GM21723 (cell line): ENCODE measurements around the gene SP140L.
"Not testable (repeated sequence)": the region's sequence is repeated elsewhere in the genome, so short reads cannot be mapped to it uniquely, and the experiment has no call there.

ENCODE experiments used
- ATAC-seq: cut with Tn5 transposase; IDR thresholded peaks from one replicate; pipeline ENCODE4 v1.9.1; 2021; ENCODE audit warnings: mild to moderate bottlenecking, moderate library complexity; ENCODE audit not compliant: unreplicated experiment

SP140L gene

GRCh38 chr2:230417436-230417835 is 90.4 kb downstream of the SP140L start:
- no peak for ATAC-seq

GRCh38 chr2:230418341-230419016 is 91.5 kb downstream of the SP140L start:
- ATAC-seq, result no peak

- ATAC-seq, result no peak
These were observed 92.2 kb downstream of the SP140L start for GRCh38 chr2:230419181-230419580.

GRCh38 chr2:230422149-230422548 is 95.2 kb downstream of the SP140L start:
- ATAC-seq, result no peak

GRCh38 chr2:230423851-230424458 is 97.0 kb downstream of the SP140L start:
- ATAC-seq, result no peak

- no peak for ATAC-seq
These were observed 98.4 kb downstream of the SP140L start for GRCh38 chr2:230425377-230425776.

- ATAC-seq, result no peak
These were observed 102.5 kb downstream of the SP140L start for GRCh38 chr2:230429513-230429912.

- ATAC-seq, result no peak
These were observed 104.2 kb downstream of the SP140L start for GRCh38 chr2:230430957-230431910.

- no peak for ATAC-seq
These were observed 107.8 kb downstream of the SP140L start for GRCh38 chr2:230434677-230435324.

- no peak for ATAC-seq
These were observed 108.4 kb downstream of the SP140L start for GRCh38 chr2:230435431-230435830.

GRCh38 chr2:230439121-230439520 is 112.1 kb downstream of the SP140L start:
- not testable (repeated sequence) for ATAC-seq

- no peak for ATAC-seq
These were observed 112.6 kb downstream of the SP140L start for GRCh38 chr2:230439590-230439989.

- peak; percentile 53 for ATAC-seq
These were observed 114.4 kb downstream of the SP140L start for GRCh38 chr2:230441227-230441897.

- no peak for ATAC-seq
These were observed 116.5 kb downstream of the SP140L start for GRCh38 chr2:230443541-230443940.

- no peak for ATAC-seq
These were observed 117.8 kb downstream of the SP140L start for GRCh38 chr2:230444832-230445231.

GRCh38 chr2:230447036-230447435 is 120.0 kb downstream of the SP140L start:
- no peak for ATAC-seq

GRCh38 chr2:230447455-230448451 is 120.8 kb downstream of the SP140L start:
- peak; percentile 79 for ATAC-seq

GRCh38 chr2:230449901-230450467 is 123.0 kb downstream of the SP140L start:
- no peak for ATAC-seq

- no peak for ATAC-seq
These were observed 126.0 kb downstream of the SP140L start for GRCh38 chr2:230453006-230453405.
